Measurements from ENCODE around the gene PLPPR3.
"Not testable (repeated sequence)": the region's sequence is repeated elsewhere in the genome, so short reads cannot be mapped to it uniquely, and the experiment has no call there.

Gene PLPPR3

GRCh38 chr19:821825-822503, at the start of gene PLPPR3:
TSS of gene PLPPR3 (minus strand) at chr19:821955. CDS start at chr19:821559, 396 bp downstream.
- no peak for DNase-seq

DNA sequence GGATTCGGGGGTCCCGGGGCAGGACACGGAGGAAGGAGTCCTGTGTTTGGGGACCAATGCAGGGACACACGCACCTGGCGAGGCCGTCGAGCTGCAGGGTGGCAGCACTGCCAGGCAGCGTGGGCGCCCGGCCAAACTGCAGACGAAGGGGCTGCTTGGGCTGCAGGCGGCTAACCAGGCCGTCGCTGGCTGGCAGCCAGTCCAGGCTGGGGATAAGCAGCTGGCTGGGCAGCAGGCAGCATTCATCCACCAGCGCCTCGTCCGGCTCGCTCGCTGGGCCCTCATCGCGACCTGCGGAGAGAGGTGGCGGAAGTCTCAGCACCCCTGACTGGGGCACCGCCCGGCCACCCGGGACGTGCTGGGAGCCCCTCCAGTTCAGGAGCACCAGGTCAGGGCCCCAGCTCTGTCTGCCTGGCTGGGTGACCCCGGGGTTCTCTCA, 49.2 kb upstream of the PLPPR3 start:
- DNase-seq = no peak

GRCh38 chr19:870314-870713, 48.6 kb upstream of the PLPPR3 start:
- DNase-seq = no peak

GRCh38 chr19:869245-870177, 47.8 kb upstream of the PLPPR3 start:
- DNase-seq = peak; percentile 96

DNA sequence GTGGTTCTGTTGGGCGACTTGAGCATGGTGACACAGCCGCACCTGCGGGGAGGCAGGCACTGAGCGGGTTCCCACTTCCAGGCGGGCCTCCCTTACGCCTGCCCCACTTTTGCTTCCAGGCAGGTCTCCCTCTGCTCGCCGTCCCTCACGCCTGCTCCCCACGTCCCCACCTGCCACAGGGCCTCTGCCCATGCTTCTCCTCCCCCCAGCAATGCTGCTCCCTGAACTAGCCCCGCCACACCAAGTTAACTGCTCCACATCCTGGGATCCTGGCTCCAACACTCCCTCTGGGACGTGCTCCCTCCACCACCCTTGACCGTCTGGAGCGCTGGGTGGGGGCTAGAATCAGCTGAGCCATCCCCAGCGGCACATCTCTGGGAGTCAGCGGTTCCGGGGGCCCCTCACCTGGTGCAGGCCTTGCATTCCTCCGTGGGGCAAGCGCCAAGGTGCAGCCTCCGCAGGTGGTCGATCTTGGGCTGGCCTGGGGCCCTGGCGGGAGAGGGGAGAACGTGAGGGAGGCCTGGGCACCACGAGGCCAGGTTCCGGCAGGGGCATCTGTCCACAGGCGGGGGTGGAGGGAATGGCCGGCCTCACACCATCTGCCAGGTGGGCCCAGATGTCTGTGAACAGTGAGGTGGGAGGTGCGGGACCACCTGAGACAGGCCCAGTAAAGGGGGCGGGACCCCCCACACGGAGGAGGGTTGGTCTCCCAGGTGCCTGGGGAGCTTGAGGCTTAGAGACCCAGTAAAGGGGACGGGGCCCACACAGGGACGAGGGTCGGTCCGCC, 46.9 kb upstream of the PLPPR3 start:
- no peak for DNase-seq

GRCh38 chr19:867855-868457, 46.2 kb upstream of the PLPPR3 start:
- no peak for DNase-seq

GRCh38 chr19:867301-867793, 45.6 kb upstream of the PLPPR3 start:
- DNase-seq = no peak

DNA sequence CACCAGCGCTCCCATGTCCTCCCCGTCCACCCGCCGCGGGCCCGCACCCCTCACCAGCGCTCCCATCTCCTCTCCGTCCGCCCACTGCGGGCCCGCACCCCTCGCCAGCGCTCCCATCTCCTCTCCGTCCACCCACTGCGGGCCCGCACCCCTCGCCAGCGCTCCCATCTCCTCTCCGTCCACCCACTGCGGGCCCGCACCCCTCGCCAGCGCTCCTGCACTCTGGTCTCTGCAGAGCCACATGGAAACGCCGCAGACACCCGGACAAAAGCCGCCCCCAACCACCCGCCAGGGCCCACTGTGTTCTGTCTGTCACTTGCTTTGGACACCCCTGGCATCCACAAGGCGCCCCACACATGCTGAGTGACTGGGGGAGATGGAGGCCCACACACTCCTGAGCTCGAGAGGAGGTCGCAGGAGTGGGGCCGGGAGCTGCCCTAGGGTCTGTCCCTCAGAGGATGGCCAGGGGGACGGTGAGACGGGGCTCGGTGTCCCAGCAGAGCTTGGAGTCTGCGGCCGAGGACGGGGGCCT, 45.1 kb upstream of the PLPPR3 start:
- DNase-seq = no peak

- no peak for DNase-seq
Observed at GRCh38 chr19:863315-863620, 41.5 kb upstream of the PLPPR3 start.

GRCh38 chr19:862581-863314, 41.0 kb upstream of the PLPPR3 start:
- peak; percentile 41 for DNase-seq

GRCh38 chr19:861756-862580, 40.2 kb upstream of the PLPPR3 start:
- no peak for DNase-seq

GRCh38 chr19:861141-861755, 39.5 kb upstream of the PLPPR3 start:
- no peak for DNase-seq

DNA sequence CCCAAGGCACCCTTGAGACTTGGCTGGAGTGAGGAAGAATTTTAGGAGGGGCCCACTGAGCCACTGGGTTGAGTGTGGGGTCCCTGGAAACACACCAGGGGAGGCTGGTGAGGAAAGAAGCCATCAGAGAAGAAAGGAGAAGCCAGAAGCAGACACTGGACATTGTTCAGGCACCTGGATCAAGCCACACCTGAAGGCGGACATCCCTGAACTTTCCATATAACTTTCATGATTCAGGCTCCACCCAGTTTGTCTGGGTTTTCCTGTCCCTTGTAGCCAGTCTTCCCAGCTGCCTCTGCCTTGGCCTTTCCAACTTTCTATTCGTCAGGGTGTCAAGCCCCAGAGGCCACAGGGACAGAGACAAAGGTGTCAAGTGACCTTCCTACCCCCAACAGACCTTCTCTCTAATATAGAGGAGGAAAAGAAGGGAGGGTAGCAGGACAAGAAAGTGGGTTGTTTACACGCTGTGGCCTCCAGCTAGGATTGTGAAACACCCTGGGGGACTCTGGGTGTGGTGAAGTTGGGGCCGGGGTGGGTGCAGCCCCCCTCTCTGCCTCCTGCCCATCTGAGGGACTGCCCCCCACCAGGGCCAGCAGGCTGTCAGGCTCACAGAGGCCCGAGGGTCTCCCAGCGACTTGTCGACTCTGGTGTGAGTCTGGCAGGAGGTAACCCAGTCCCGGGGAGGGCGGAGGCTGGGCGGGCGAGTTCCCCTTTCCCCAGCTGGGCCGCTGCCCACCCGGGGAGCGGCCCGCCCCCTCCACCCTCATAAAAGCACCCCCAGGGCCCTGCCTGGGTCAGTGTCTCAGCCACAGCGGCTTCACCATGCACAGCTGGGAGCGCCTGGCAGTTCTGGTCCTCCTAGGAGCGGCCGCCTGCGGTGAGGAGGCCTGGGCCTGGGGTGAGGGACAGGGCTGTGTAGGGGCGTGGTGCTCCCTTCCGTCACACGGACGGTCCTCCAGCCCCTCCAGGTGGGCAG, 37.4 kb upstream of the PLPPR3 start, which contains the start of gene CFD:
TSS of gene CFD (plus strand) at position 797 of the 976 bp plus-strand sequence. CDS start at position 823, 26 bp downstream.
- DNase-seq = no peak

DNA sequence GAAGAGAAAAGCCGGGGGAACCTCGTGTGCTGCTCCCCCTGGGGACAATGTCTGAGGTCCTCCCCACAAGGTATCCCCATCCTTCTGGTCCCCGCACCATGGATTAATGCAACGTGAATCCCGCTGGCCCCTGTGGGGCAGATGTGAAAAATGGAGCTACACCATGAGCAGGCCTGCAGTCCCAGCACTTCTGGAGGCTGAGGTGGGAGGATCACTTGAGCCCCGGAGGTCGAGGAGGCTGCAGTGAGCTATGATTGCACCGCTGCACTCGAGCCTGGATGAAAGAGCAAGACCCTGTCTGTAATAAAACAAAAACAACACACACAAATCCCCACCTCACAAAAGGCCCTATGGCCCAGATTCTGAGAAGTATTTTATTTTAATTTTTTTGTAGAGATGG, 36.5 kb upstream of the PLPPR3 start:
- no peak for DNase-seq

- DNase-seq = no peak
Observed at GRCh38 chr19:855566-856120, 33.9 kb upstream of the PLPPR3 start.

GRCh38 chr19:855142-855541, 33.4 kb upstream of the PLPPR3 start:
- no peak for DNase-seq

DNA sequence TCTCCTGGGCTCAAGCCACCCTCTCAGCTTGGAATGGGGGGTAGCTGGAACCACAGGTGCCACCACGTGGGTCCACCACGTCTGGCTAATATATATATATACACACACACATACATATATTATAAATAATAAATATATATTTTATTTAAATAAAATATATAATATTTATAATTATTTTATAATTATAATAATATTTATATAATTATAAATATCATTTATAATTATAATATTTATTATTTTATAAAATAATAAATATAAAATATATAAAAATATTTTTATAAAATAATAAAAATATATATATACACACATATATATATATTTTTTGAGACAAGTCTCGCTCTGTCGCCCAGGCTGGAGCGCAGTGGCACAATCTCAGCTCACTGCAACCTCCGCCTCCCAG, 32.8 kb upstream of the PLPPR3 start:
- DNase-seq = no peak

GRCh38 chr19:853614-854220, 32.0 kb upstream of the PLPPR3 start:
- not testable (repeated sequence) for DNase-seq

Measured in fibroblast of skin of right quadriceps (primary cell).